BLaER1 treated with 17β-estradiol and CSF1 and Interleukin-3, amounts not matched to agents 10 nM and 100 nM (cell line): Measurements from ENCODE around the gene KCTD17.

Experiments used
- H3K27ac ChIP-seq, 11 experiments: shearing (Covaris generic); formaldehyde crosslinking; 2 replicates each; pipeline ENCODE4 v1.8.1; 2022
- H3K27me3 ChIP-seq, 11 experiments: shearing (Covaris generic); formaldehyde crosslinking; 2 replicates each; pipeline ENCODE4 v1.8.1; 2022
- H3K36me3 ChIP-seq, 11 experiments: shearing (Covaris generic); formaldehyde crosslinking; 2 replicates each; pipeline ENCODE4 v1.8.1; 2022
- H3K4me1 ChIP-seq, 10 experiments: shearing (Covaris generic); formaldehyde crosslinking; 2 replicates each; pipeline ENCODE4 v1.8.1; 2022
- H3K4me2 ChIP-seq, 11 experiments: shearing (Covaris generic); formaldehyde crosslinking; 2 replicates each; pipeline ENCODE4 v1.8.1; 2022
- H3K4me3 ChIP-seq, 10 experiments: shearing (Covaris generic); formaldehyde crosslinking; 2 replicates each; pipeline ENCODE4 v1.8.1; 2022
- H3K9ac ChIP-seq, 11 experiments: shearing (Covaris generic); formaldehyde crosslinking; 2 replicates each; pipeline ENCODE4 v1.8.1; 2022
- H3K9me3 ChIP-seq, 11 experiments: shearing (Covaris generic); formaldehyde crosslinking; replicated peaks in 1 of 11; 2 replicates each; pipeline ENCODE4 v1.8.1; 2022
- H4K20me1 ChIP-seq, 11 experiments: shearing (Covaris generic); formaldehyde crosslinking; 2 replicates each; pipeline ENCODE4 v1.8.1; 2022
- Cebpa-rat ChIP-seq, 11 experiments: shearing (Covaris generic); IDR thresholded peaks; 2 replicates each; pipeline ENCODE4 v1.8.1; 2022

KCTD17 gene

DNA sequence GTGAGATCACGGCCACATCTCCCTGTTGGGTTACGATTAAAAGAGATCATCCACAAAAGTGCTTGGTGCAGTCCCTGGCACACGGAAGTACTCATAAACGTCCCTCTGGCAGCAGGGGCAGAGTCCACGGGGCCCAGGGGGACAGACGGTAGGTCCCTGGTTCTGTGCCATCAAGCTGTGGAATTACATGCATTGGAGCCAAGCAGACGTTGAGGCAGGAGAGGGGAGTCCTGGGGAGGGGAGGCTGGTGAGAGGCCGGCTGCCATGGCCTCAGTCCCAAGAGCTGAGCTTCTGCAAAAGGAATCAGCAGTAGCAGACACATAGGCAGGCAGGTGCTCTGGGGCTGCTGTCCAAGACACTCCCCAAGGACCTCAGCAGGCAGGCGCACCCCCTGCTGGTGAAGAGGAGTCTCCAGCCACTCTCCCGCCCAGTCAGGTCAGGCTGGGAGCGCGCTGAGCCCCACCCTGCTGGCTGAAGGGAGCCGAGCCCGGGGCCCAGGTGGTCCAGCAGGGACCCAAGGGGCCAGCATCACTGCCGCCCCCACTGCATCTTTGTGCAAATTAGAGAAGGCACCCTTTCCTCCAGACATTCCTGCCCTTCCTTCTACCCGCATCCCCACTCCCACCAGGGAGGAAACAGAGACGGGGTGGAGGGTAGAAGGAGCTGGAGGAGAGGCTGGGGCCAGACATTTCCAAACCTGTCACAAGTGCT, 7.6 kb upstream of the KCTD17 start:
- Histone ChIP-seq H3K9ac (no peak overlapping the region), H3K4me2 (peak overlapping the region; percentile 30 to 87 (median 65)), H3K4me1 (peaks cover 45 to 64% (median 56%) of the 10 kb centered on the region in 10 experiments), H3K27ac (no peak overlapping the region), H4K20me1 (no peaks in the 10 kb centered on the region), H3K27me3 (no peaks in the 10 kb centered on the region), H3K9me3 (no peaks in the 10 kb centered on the region), H3K4me3 (no peak overlapping the region), H3K36me3 (no peaks in the 10 kb centered on the region)
- no peak for TF ChIP-seq Cebpa-rat (IDR thresholded peaks at IDR 0.05)

GRCh38 chr22:37044634-37045625, 6.6 kb upstream of the KCTD17 start:
- H3K4me1 ChIP-seq, result peaks cover 46 to 64% (median 57%) of the 10 kb centered on the region in 10 experiments
- no peaks in the 10 kb centered on the region for H3K36me3 ChIP-seq
- H3K27me3 ChIP-seq, result no peaks in the 10 kb centered on the region
- no peak for TF ChIP-seq Cebpa-rat (IDR thresholded peaks at IDR 0.05)
- peak overlapping the region; percentile 42 to 87 (median 65) for H3K4me2 ChIP-seq
- no peak overlapping the region for H3K4me3 ChIP-seq
- H4K20me1 ChIP-seq, result no peaks in the 10 kb centered on the region
- H3K9me3 ChIP-seq, result no peaks in the 10 kb centered on the region
- H3K9ac ChIP-seq, result 0 out of 22 replicates have a peak overlapping the region, but pooled peaks of 1 of the 11 experiments have one; percentile 6
- no peak overlapping the region; a peak in 1 of 22 replicates for H3K27ac ChIP-seq

- no peak for TF ChIP-seq Cebpa-rat (IDR thresholded peaks at IDR 0.05)
- H3K4me2 ChIP-seq, result peak overlapping the region; percentile 42 to 87 (median 65)
Measured at GRCh38 chr22:37045958-37046357, 5.6 kb upstream of the KCTD17 start.

DNA sequence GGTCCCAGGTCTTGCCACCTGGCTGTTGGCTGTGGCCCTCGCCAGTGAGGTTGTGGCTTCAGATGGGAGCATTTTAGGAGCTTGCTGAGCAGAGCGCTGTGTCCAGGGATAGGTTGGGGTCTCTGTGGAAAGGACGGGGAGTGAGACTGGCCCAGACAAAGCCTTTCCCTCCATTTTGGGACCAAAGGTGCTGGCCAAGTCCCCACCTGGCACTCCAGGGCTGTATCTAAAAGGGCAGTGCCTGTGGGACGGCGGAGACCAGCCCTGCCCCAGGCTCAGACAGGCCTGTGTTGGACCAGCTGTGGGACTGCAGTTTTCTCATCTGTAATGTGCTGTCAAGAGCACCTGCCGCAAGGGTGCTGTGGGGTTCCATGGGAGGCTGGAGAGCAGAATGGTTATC, 5.0 kb upstream of the KCTD17 start:
- no peak overlapping the region for H3K9ac ChIP-seq
- peaks cover 43 to 61% (median 56%) of the 10 kb centered on the region in 10 experiments for H3K4me1 ChIP-seq
- peak overlapping the region in 8 of 11 experiments; percentile 3 to 70 (median 54); a peak in 14 of 22 replicates for H3K4me2 ChIP-seq
- H3K9me3 ChIP-seq, result no peaks in the 10 kb centered on the region
- no peaks in the 10 kb centered on the region for H4K20me1 ChIP-seq
- H3K36me3 ChIP-seq, result no peaks in the 10 kb centered on the region
- no peak overlapping the region for H3K4me3 ChIP-seq
- H3K27me3 ChIP-seq, result no peaks in the 10 kb centered on the region
- peak overlapping the region in 2 of 11 experiments; percentile 20 to 21; a peak in 2 of 22 replicates for H3K27ac ChIP-seq
- no peak for TF ChIP-seq Cebpa-rat (IDR thresholded peaks at IDR 0.05)

More at GRCh38 chr22:37045958-37046357, 5.6 kb upstream of the KCTD17 start:
- no peak overlapping the region for H3K4me3 ChIP-seq
- H3K9ac ChIP-seq, result no peak overlapping the region
- H3K27me3 ChIP-seq, result no peaks in the 10 kb centered on the region
- H3K4me1 ChIP-seq, result peaks cover 49 to 64% (median 59%) of the 10 kb centered on the region in 10 experiments
- no peaks in the 10 kb centered on the region for H4K20me1 ChIP-seq
- H3K9me3 ChIP-seq, result no peaks in the 10 kb centered on the region
- no peaks in the 10 kb centered on the region for H3K36me3 ChIP-seq
- no peak overlapping the region for H3K27ac ChIP-seq

DNA sequence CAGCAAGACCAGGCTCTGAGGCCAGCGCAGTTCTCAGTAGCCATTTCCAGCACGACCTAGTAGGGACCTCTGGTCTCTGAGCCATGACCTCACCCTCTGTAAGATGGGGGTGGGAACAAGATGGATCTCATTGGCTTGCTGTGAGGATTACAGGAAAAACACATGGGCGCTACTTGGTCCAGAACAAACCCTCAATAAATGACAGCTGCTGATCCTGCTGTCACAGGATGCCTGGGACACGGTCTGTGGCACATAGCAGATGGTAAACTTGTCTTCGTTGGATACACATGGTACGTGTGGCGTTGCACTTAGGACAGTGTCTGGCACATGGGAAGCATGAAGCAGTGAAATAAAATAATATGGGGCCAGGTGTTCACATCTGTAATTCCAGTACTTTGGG, 4.5 kb upstream of the KCTD17 start:
- H3K36me3 ChIP-seq, result no peaks in the 10 kb centered on the region
- no peak overlapping the region for H3K4me3 ChIP-seq
- peak overlapping the region in 8 of 11 experiments; percentile 3 to 70 (median 54); a peak in 14 of 22 replicates for H3K4me2 ChIP-seq
- H3K9ac ChIP-seq, result no peak overlapping the region
- peaks cover 0 to under 1% (median 0%) of the 10 kb centered on the region in 11 experiments; a peak in 3 of 22 replicates for H4K20me1 ChIP-seq
- H3K4me1 ChIP-seq, result peaks cover 43 to 62% (median 56%) of the 10 kb centered on the region in 10 experiments
- no peak for TF ChIP-seq Cebpa-rat (IDR thresholded peaks at IDR 0.05)
- H3K27me3 ChIP-seq, result no peaks in the 10 kb centered on the region
- H3K27ac ChIP-seq, result peak overlapping the region in 2 of 11 experiments; percentile 20 to 21; a peak in 2 of 22 replicates
- H3K9me3 ChIP-seq, result no peaks in the 10 kb centered on the region

DNA sequence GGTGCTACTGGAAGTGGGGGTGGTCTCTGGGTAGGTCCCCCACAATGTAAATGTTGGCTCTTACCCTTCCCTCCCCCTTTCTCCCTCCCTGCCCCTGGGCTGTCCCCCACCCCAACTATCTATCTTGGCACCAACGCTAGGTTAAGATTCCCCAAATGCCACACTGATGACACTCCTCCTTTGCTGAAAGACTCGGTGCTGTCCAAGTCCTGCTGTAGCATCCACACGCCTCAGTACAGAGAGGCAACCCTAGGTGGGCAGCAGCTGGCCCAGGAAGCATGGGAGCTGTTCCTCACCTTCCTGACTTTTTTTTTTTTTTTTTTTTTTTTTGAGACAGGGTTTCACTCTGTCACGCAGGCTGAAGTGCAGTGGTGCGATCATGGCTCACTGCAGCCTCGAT, 3.4 kb upstream of the KCTD17 start:
- no peak overlapping the region for H3K27ac ChIP-seq
- no peak overlapping the region for H3K9ac ChIP-seq
- H3K9me3 ChIP-seq, result no peaks in the 10 kb centered on the region
- H3K36me3 ChIP-seq, result 0 out of 22 replicates have a peak, but pooled peaks cover 0 to 3% (median 0%) of the 10 kb centered on the region in 11 experiments
- TF ChIP-seq Cebpa-rat (IDR thresholded peaks at IDR 0.05), result no peak
- H3K4me2 ChIP-seq, result no peak overlapping the region
- peaks cover 54 to 71% (median 66%) of the 10 kb centered on the region in 10 experiments for H3K4me1 ChIP-seq
- H4K20me1 ChIP-seq, result peaks cover 0 to 11% (median 1%) of the 10 kb centered on the region in 11 experiments; a peak in 9 of 22 replicates
- no peak overlapping the region for H3K4me3 ChIP-seq
- H3K27me3 ChIP-seq, result no peaks in the 10 kb centered on the region

DNA sequence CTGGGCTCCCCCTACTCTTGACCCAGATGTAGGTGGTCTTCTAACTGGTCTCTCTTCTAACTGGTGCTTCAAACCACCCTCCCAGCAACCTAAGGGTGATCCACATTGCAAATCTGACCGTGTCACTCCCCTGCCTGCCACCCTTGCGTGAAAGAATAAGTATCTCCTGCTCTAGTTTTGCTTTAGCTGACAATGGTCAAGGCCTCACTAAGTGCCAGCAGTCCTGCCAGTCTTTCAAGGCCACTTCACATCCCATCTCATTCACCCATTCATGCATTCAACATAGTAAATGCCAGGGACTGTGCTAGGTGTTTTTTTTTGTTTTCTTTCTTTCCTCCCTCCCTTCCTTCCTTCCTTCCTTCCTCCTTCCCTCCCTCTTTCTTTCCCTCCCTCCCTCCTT, 2.3 kb upstream of the KCTD17 start:
- Histone ChIP-seq H3K9ac (no peak overlapping the region), H3K4me3 (no peak overlapping the region), H3K27me3 (no peaks in the 10 kb centered on the region), H4K20me1 (peaks cover 0 to 22% (median 12%) of the 10 kb centered on the region in 11 experiments; a peak in 12 of 22 replicates), H3K4me1 (peaks cover 57 to 72% (median 66%) of the 10 kb centered on the region in 10 experiments), H3K27ac (no peak overlapping the region), H3K4me2 (peak overlapping the region in 2 of 11 experiments; percentile 1 to 3; a peak in 1 of 22 replicates), H3K9me3 (no peaks in the 10 kb centered on the region), H3K36me3 (0 out of 22 replicates have a peak, but pooled peaks cover 0 to 11% (median 0%) of the 10 kb centered on the region in 11 experiments)
- no peak for TF ChIP-seq Cebpa-rat (IDR thresholded peaks at IDR 0.05)

DNA sequence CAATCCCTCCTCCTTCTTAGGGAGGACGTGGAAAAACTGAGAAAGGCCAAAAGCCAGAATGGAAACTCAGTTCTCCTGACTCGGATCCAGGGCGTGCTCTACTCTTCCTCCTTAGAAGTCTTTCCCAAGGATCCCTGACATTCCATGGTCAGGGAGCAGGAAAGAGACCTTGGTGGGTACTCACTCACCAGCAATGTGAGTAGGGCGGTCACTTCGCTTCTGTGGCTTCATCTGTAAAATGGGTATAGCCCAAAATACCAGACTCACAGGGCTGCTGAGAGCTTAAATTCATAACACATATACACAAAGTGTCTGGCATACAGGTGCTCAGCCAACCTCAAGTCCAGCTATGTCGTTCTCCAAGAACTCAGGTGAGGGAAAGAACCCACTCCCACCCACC, 629 bp upstream of the KCTD17 start:
- Histone ChIP-seq H3K4me2 (peak overlapping the region in 9 of 11 experiments; percentile 13 to 100 (median 96); a peak in 16 of 22 replicates), H3K4me1 (peaks cover 46 to 68% (median 65%) of the 10 kb centered on the region in 10 experiments), H3K9ac (peak overlapping the region in 1 of 11 experiments; percentile 38; a peak in 2 of 22 replicates), H3K27ac (peak overlapping the region in 5 of 11 experiments; percentile 23 to 61 (median 49); a peak in 9 of 22 replicates), H3K36me3 (peaks cover 2 to 27% (median 15%) of the 10 kb centered on the region in 11 experiments; a peak in 19 of 22 replicates), H3K4me3 (no peak overlapping the region; a peak in 1 of 20 replicates), H3K9me3 (no peaks in the 10 kb centered on the region), H4K20me1 (peaks cover 0 to 36% (median 17%) of the 10 kb centered on the region in 11 experiments; a peak in 13 of 22 replicates), H3K27me3 (no peaks in the 10 kb centered on the region)
- no peak for TF ChIP-seq Cebpa-rat (IDR thresholded peaks at IDR 0.05)
